ENCODE data around the gene MCEMP1. TPM values are rescaled to one million over a fixed set of nuclear protein-coding genes. Genes with fewer than 3 reads are reported as not detected.

Gene MCEMP1
- total RNA-seq, 1 donor from 2014 or later, result 184 TPM

- Histone ChIP-seq H3K27ac (no peak overlapping the region), H3K4me1 (no peaks in the 10 kb centered on the region), H3K9me3 (no peaks in the 10 kb centered on the region), H3K36me3 (no peaks in the 10 kb centered on the region), H3K4me3 (no peak overlapping the region), H3K27me3 (ENCODE audit: low read depth) (no peaks in the 10 kb centered on the region)
- intact Hi-C loops (cut with DNase I), result no loop called here
- DNase-seq, result no peak
- TF ChIP-seq CTCF (IDR thresholded peaks at IDR 0.05), result no peak
- no peak for ATAC-seq
These were observed 39.9 kb downstream of the MCEMP1 start for GRCh38 chr19:7716762-7717161.

GRCh38 chr19:7718668-7719067, 41.8 kb downstream of the MCEMP1 start:
- no peaks in the 10 kb centered on the region for H3K4me1 ChIP-seq
- H3K36me3 ChIP-seq, result no peaks in the 10 kb centered on the region
- H3K4me3 ChIP-seq, result no peak overlapping the region
- H3K9me3 ChIP-seq, result no peaks in the 10 kb centered on the region
- ATAC-seq, result no peak
- H3K27me3 ChIP-seq (ENCODE audit: low read depth), result no peaks in the 10 kb centered on the region
- no peak overlapping the region for H3K27ac ChIP-seq
- TF ChIP-seq CTCF (IDR thresholded peaks at IDR 0.05), result no peak
- intact Hi-C loops (cut with DNase I), result no loop called here
- DNase-seq, result no peak

GRCh38 chr19:7720351-7720750, 43.5 kb downstream of the MCEMP1 start:
- H3K27me3 ChIP-seq (ENCODE audit: low read depth), result no peaks in the 10 kb centered on the region
- no peak overlapping the region for H3K27ac ChIP-seq
- no peak overlapping the region for H3K4me3 ChIP-seq
- ATAC-seq (no peak), DNase-seq (no peak)
- TF ChIP-seq CTCF (IDR thresholded peaks at IDR 0.05), result no peak
- no peaks in the 10 kb centered on the region for H3K4me1 ChIP-seq
- H3K9me3 ChIP-seq, result no peaks in the 10 kb centered on the region
- H3K36me3 ChIP-seq, result no peaks in the 10 kb centered on the region
- intact Hi-C loops (cut with DNase I), result no loop called here

GRCh38 chr19:7722231-7722651, 45.4 kb downstream of the MCEMP1 start:
- H3K4me1 ChIP-seq, result no peaks in the 10 kb centered on the region
- no peak for DNase-seq
- no peak for TF ChIP-seq CTCF (IDR thresholded peaks at IDR 0.05)

GRCh38 chr19:7725791-7726190, 48.9 kb downstream of the MCEMP1 start:
- Histone ChIP-seq H3K4me1 (peaks cover 4% of the 10 kb centered on the region), H3K27ac (no peak overlapping the region), H3K4me3 (no peak overlapping the region), H3K27me3 (ENCODE audit: low read depth) (peaks cover 29% of the 10 kb centered on the region), H3K9me3 (no peaks in the 10 kb centered on the region), H3K36me3 (no peaks in the 10 kb centered on the region)
- ATAC-seq, result no peak
- no peak for DNase-seq
- intact Hi-C loops (cut with DNase I), result no loop called here
- no peak for TF ChIP-seq CTCF (IDR thresholded peaks at IDR 0.05)

More at GRCh38 chr19:7722231-7722651, 45.4 kb downstream of the MCEMP1 start:
- H3K36me3 ChIP-seq, result no peaks in the 10 kb centered on the region
- intact Hi-C loops (cut with DNase I), result no loop called here
- no peak for ATAC-seq
- no peak overlapping the region for H3K27ac ChIP-seq
- H3K4me3 ChIP-seq, result no peak overlapping the region
- H3K27me3 ChIP-seq (ENCODE audit: low read depth), result no peaks in the 10 kb centered on the region
- H3K9me3 ChIP-seq, result no peaks in the 10 kb centered on the region

- H3K27me3 ChIP-seq (ENCODE audit: low read depth), result peaks cover 44% of the 10 kb centered on the region
- no peak overlapping the region for H3K4me3 ChIP-seq
- ATAC-seq (no peak), DNase-seq (no peak)
- H3K36me3 ChIP-seq, result no peaks in the 10 kb centered on the region
- no peak for TF ChIP-seq CTCF (IDR thresholded peaks at IDR 0.05)
- intact Hi-C loops (cut with DNase I), result no loop called here
- no peak overlapping the region for H3K27ac ChIP-seq
- H3K4me1 ChIP-seq, result peaks cover 4% of the 10 kb centered on the region
- no peaks in the 10 kb centered on the region for H3K9me3 ChIP-seq
These were observed 52.3 kb downstream of the MCEMP1 start for GRCh38 chr19:7729211-7729610.
